GM12878 (cell line): ENCODE measurements around the gene OSBPL3. TPM values are rescaled to one million over a fixed set of nuclear protein-coding genes. Genes with fewer than 3 reads are reported as not detected.

Source experiments
- ATAC-seq: fragments of 200-7000 bp; cut with Tn5 transposase; 3 replicates; pipeline ENCODE4 v1.9.1; 2020; ENCODE audit warnings: mild to moderate bottlenecking, moderate library complexity
- BruUV-seq: library from RNA; stranded (reverse); fragments of 400-500 nt; replicated peaks from 2 replicates; lab custom pipeline; 2021; lab: Mats Ljungman, UMichigan
- CTCF ChIA-PET: fragments of 300-600 bp; sonication (Branson Sonifier 250); formaldehyde crosslinking; extraction: SDS; loops from one replicate; lab custom pipeline; 2021; ENCODE audit warnings: inconsistent platforms; lab: Yijun Ruan, JAX
- POLR2A ChIA-PET: fragments of 350-600 bp; formaldehyde crosslinking; extraction: SDS; loops from one replicate; lab custom pipeline; 2021; ENCODE audit warnings: inconsistent platforms; lab: Charles Lee
- RAD21 ChIA-PET: fragments of 300-600 bp; sonication (Branson Sonifier 250); formaldehyde crosslinking; loops from one replicate; lab custom pipeline; 2023; ENCODE audit warnings: antibody characterized with exemption; ENCODE audit not compliant: unreplicated experiment; lab: Charles Lee
- SMC1A ChIA-PET: fragments of 300-600 bp; sonication (Branson Sonifier 250); formaldehyde crosslinking; loops from one replicate; lab custom pipeline; 2023; ENCODE audit not compliant: unreplicated experiment, uncharacterized antibody; lab: Charles Lee
- DNase-seq: peaks from one replicate; pipeline ENCODE4 v3.0.0-alpha.2; 2011; ENCODE audit warnings: low read depth, low spot score
- FAIRE-seq: peaks from 3 replicates; lab custom pipeline; 2011; peaks lifted over from hg19 to GRCh38; lab: Jason Lieb, UNC
- H2AFZ ChIP-seq: 2 replicates; pipeline ENCODE4 v1.6.0; 2011; ENCODE audit warnings: low read depth, low read length, control low read depth; ENCODE audit not compliant: control insufficient read depth
- H3K27ac ChIP-seq: 2 replicates; pipeline ENCODE4 v1.5.1; 2011; ENCODE audit warnings: control low read depth; ENCODE audit not compliant: control insufficient read depth, insufficient read depth
- H3K27me3 ChIP-seq, 2 experiments: replicated peaks in 1 of 2; 2 replicates each; pipeline versions ENCODE4 v1.6.0 to v1.6.1; 2011; ENCODE audit warnings: low read length in 1 of 2; ENCODE audit not compliant: control insufficient read depth in 2 of 2, insufficient read depth in 2 of 2
- H3K36me3 ChIP-seq, 2 experiments: 2 replicates each; pipeline ENCODE4 v1.5.1; 2011; ENCODE audit warnings: low read length in 1 of 2; ENCODE audit not compliant: control insufficient read depth in 2 of 2, insufficient read depth in 2 of 2
- H3K4me1 ChIP-seq: 2 replicates; pipeline ENCODE4 v1.6.1; 2011; ENCODE audit warnings: mild to moderate bottlenecking, low read length, moderate library complexity, mixed read lengths; ENCODE audit not compliant: control insufficient read depth, insufficient read depth
- H3K4me2 ChIP-seq: 2 replicates; pipeline ENCODE4 v1.6.0; 2011; ENCODE audit warnings: control low read depth; ENCODE audit not compliant: control insufficient read depth, insufficient read depth
- H3K4me3 ChIP-seq: fragments of 200-600 bp; sonication (generic); 2 replicates; pipeline ENCODE4 v1.5.1; 2016
- H3K79me2 ChIP-seq: 2 replicates; pipeline ENCODE4 v1.6.0; 2011; ENCODE audit warnings: low read length; ENCODE audit not compliant: control insufficient read depth, insufficient read depth
- H3K9ac ChIP-seq: 2 replicates; pipeline ENCODE4 v1.8.0; 2011; ENCODE audit warnings: low read length, control low read depth, mixed read lengths; ENCODE audit not compliant: control insufficient read depth, insufficient read depth
- H3K9me3 ChIP-seq: replicated peaks from 3 replicates; pipeline ENCODE4 v1.5.1; 2011; ENCODE audit warnings: mild to moderate bottlenecking, low read length; ENCODE audit not compliant: control insufficient read depth, insufficient read depth
- H4K20me1 ChIP-seq: 2 replicates; pipeline ENCODE4 v1.6.0; 2011; ENCODE audit not compliant: control insufficient read depth, insufficient read depth
- BCL3 ChIP-seq: IDR thresholded peaks from 2 replicates; pipeline ENCODE4 v1.6.1; 2011; ENCODE audit warnings: borderline replicate concordance, low read depth, mild to moderate bottlenecking, moderate library complexity, low read length; ENCODE audit not compliant: insufficient read depth, poor library complexity, severe bottlenecking
- BMI1 ChIP-seq: fragments of 450-650 bp; IDR thresholded peaks from 2 replicates; pipeline ENCODE4 v1.6.1; 2016; ENCODE audit warnings: mild to moderate bottlenecking, moderate library complexity, borderline replicate concordance
- CBX3 ChIP-seq: fragments of 200-600 bp; sonication (generic); IDR thresholded peaks from 2 replicates; pipeline ENCODE4 v1.6.1; 2016; ENCODE audit warnings: low read depth, borderline replicate concordance
- CEBPZ ChIP-seq: fragments of 150-350 bp; IDR thresholded peaks from 2 replicates; pipeline ENCODE4 v1.6.1; 2016; ENCODE audit warnings: low read depth, low read length
- EGR1 ChIP-seq, 2 experiments: IDR thresholded peaks; 1 replicate in 1 of 2; 2 replicates in 1 of 2; pipeline ENCODE4 v1.6.1; 2011 to 2012; ENCODE audit warnings: low read depth in 2 of 2, low read length in 2 of 2, borderline replicate concordance in 1 of 2, mild to moderate bottlenecking in 1 of 2, moderate library complexity in 1 of 2
- HDAC6 ChIP-seq: fragments of 200-600 bp; sonication (generic); IDR thresholded peaks from one replicate; pipeline ENCODE4 v1.8.0; 2017; ENCODE audit warnings: antibody characterized with exemption; ENCODE audit not compliant: unreplicated experiment
- KDM1A ChIP-seq: fragments of 200-600 bp; sonication (generic); IDR thresholded peaks from 2 replicates; pipeline ENCODE4 v1.6.1; 2016; ENCODE audit warnings: borderline replicate concordance
- NR2F1 ChIP-seq: fragments of 450-650 bp; conservative IDR thresholded peaks from 2 replicates; pipeline ENCODE4 v1.6.1; 2017; ENCODE audit warnings: mild to moderate bottlenecking
- POLR2A ChIP-seq: IDR thresholded peaks from 2 replicates; pipeline ENCODE4 v1.6.1; 2011; ENCODE audit warnings: low read depth, mild to moderate bottlenecking, low read length
- RB1 ChIP-seq: fragments of 450-650 bp; formaldehyde crosslinking; IDR thresholded peaks from 2 replicates; pipeline ENCODE4 v1.6.1; 2017; ENCODE audit warnings: mild to moderate bottlenecking, borderline replicate concordance
- RELA ChIP-seq: fragments of 450-650 bp; IDR thresholded peaks from 2 replicates; pipeline ENCODE4 v1.8.0; 2014; ENCODE audit warnings: borderline replicate concordance; ENCODE audit not compliant: partially characterized antibody
- SKIL ChIP-seq: fragments of 450-650 bp; IDR thresholded peaks from 2 replicates; pipeline ENCODE4 v1.6.1; 2017; ENCODE audit warnings: mild to moderate bottlenecking, low read depth, inconsistent platforms; ENCODE audit not compliant: poor library complexity, severe bottlenecking
- TCF3 ChIP-seq: IDR thresholded peaks from 2 replicates; pipeline ENCODE4 v1.6.1; 2012; ENCODE audit warnings: low read depth, mild to moderate bottlenecking, low read length, borderline replicate concordance; ENCODE audit not compliant: insufficient read depth
- ZBTB33 ChIP-seq: fragments of 450-650 bp; IDR thresholded peaks from 2 replicates; pipeline ENCODE4 v1.6.1; 2017; ENCODE audit warnings: mild to moderate bottlenecking
- ZNF384 ChIP-seq: IDR thresholded peaks from 2 replicates; pipeline ENCODE4 v1.6.1; 2012; ENCODE audit warnings: low read depth, mild to moderate bottlenecking, low read length, improper control_type of control experiment, borderline replicate concordance
- WGBS: methylation state at CpG from one replicate; pipeline ENCODE4 v1.1.6; 2016; ENCODE audit warnings: low lambda C conversion rate; ENCODE audit not compliant: insufficient replicate concordance, insufficient coverage; ENCODE audit errors: missing lambda C conversion rate; 5-methylcytosine and 5-hydroxymethylcytosine counted together
- in situ Hi-C: fragments of 300-500 bp; cut with MboI; formaldehyde crosslinking; loops from 9 replicates; pipeline ENCODE4 v1.14.3; 2018; ENCODE audit warnings: mixed read lengths
- intact Hi-C: fragments of 100-400 bp; cut with micrococcal nuclease; formaldehyde crosslinking; loops from one replicate; pipeline ENCODE4 v1.14.2; 2022; ENCODE audit not compliant: unreplicated experiment
- polyA plus RNA-seq, 11 experiments: library from polyadenylated mRNA; depleted of rRNA in 4 of 11; unstranded in 6 of 11; stranded (reverse) in 5 of 11; fragments of >200 nt; fragmentation: Nextera tagmentation in 4 of 11; fragmentation: Illumina TruSeq in 1 of 11; extraction: Ambion mirVana in 4 of 11; extraction: Trizol in 1 of 11; gene quantifications; 1 replicate in 1 of 11; 2 replicates in 10 of 11; pipeline versions ENCODE4 v1.2.1 to v1.2.3, GENCODE V29; 2011 to 2016; ENCODE audit warnings: inconsistent platforms in 2 of 11, missing spikeins in 2 of 11, low read depth in 1 of 11
- total RNA-seq, 4 experiments: library from RNA; depleted of rRNA in 3 of 4; stranded (reverse); fragments of >200 nt in 3 of 4; fragmentation: Illumina TruSeq in 1 of 4; extraction: Trizol in 1 of 4; gene quantifications; 2 replicates each; pipeline versions ENCODE4 v1.2.1 to v1.2.3, GENCODE V29; 2013 to 2021

OSBPL3 gene
- total and polyA plus RNA-seq, 10 of the 15 experiments (the other 5 are each of a cell fraction or from before 2014, with no cell fraction given) = 6.1 to 46.6 (median 27.0) TPM

GRCh38 chr7:24824400-24824799 lies 155.6 kb downstream of the OSBPL3 start:
- 90% methylated on average over 3 of the region's 3 CpGs for WGBS
- Histone ChIP-seq H3K9me3 (no peaks in the 10 kb centered on the region), H3K4me3 (no peak overlapping the region), H3K27ac (no peak overlapping the region), H3K4me1 (peaks cover 21% of the 10 kb centered on the region), H3K4me2 (no peak overlapping the region), H2AFZ (no peak overlapping the region), H3K9ac (no peak overlapping the region), H4K20me1 (no peaks in the 10 kb centered on the region), H3K36me3 (peaks cover 0 to 6% of the 10 kb centered on the region in 2 experiments; a peak in 3 of 4 replicates), H3K79me2 (no peaks in the 10 kb centered on the region), H3K27me3 (no peaks in the 10 kb centered on the region)
- ChIA-PET RAD21 (interaction anchor here (1.9 kb wide), 1 partner anchor 10 kb away, joined by 4 read pairs; no protein-coding TSS in a partner anchor), POLR2A (interaction anchor here (1.2 kb wide), 1 partner anchor 10 kb away, joined by 9 read pairs; no protein-coding TSS in a partner anchor), SMC1A (interaction anchor here (0.6 to 1.3 kb wide), 2 partner anchors 10 to 362 kb away, joined by 3 to 4 read pairs; no protein-coding TSS in a partner anchor), CTCF (interaction anchor here (1.7 to 1.9 kb wide), 2 partner anchors 157 to 269 kb away, joined by 5 read pairs; no protein-coding TSS in a partner anchor)
- intact Hi-C loops = no loop called here
- FAIRE-seq (no peak), DNase-seq (no peak), ATAC-seq (no peak)
- no TSS peak for BruUV-seq
- TF ChIP-seq KDM1A (no peak), BMI1 (no peak), SKIL (no peak), NR2F1 (no peak), CEBPZ (no peak), CBX3 (no peak), RB1 (no peak), TCF3 (no peak), EGR1 (IDR thresholded peaks at IDR 0.05; ENCODE audit: borderline replicate concordance in 1 of 2, low read depth in 2 of 2, low read length in 2 of 2) (no peak), HDAC6 (no peak), POLR2A (no peak), ZBTB33 (no peak), RELA (no peak), ZNF384 (no peak), BCL3 (no peak)
- in situ Hi-C loops = no loop called here
